AG09319 (cell line): ENCODE data around the gene ZNF227.
"Not testable (repeated sequence)": the region's sequence is repeated elsewhere in the genome, so short reads cannot be mapped to it uniquely, and the experiment has no call there.

Experiments
- DNase-seq: peaks from one replicate; pipeline ENCODE4 v3.0.0-alpha.2; 2010; ENCODE audit warnings: low read depth; ENCODE audit errors: extremely low read depth
- CTCF ChIP-seq: IDR thresholded peaks from 2 replicates; pipeline ENCODE4 v1.5.1; 2011; ENCODE audit warnings: low read depth, mild to moderate bottlenecking, inconsistent platforms, low read length, moderate library complexity

The ZNF227 gene

GRCh38 chr19:44212250-44212865 lies at the start of gene ZNF227:
Gene ZNF227 (plus strand): TSS chr19:44212532. CDS start chr19:44217793, 5,261 bp downstream.
- peak; percentile 91 for DNase-seq

GRCh38 chr19:44163789-44164188 lies 48.5 kb upstream of the ZNF227 start:
- no peak for TF ChIP-seq CTCF

More at GRCh38 chr19:44212250-44212865, at the start of gene ZNF227:
- TF ChIP-seq CTCF = no peak

GRCh38 chr19:44164327-44164672 lies 48.0 kb upstream of the ZNF227 start:
- TF ChIP-seq CTCF = no peak
- DNase-seq = no peak

More at GRCh38 chr19:44163789-44164188, 48.5 kb upstream of the ZNF227 start:
- DNase-seq = no peak

GRCh38 chr19:44164673-44165512 lies 47.4 kb upstream of the ZNF227 start, which contains the start of gene ZNF226:
Gene ZNF226 (plus strand): TSS chr19:44165100. CDS start chr19:44170081, 4,981 bp downstream.
- TF ChIP-seq CTCF = no peak
- DNase-seq = peak; percentile 97

GRCh38 chr19:44170660-44171059 lies 41.7 kb upstream of the ZNF227 start:
- not testable (repeated sequence) for DNase-seq

GRCh38 chr19:44176590-44176989 lies 35.7 kb upstream of the ZNF227 start:
- no peak for TF ChIP-seq CTCF
- DNase-seq = no peak

- no peak for TF ChIP-seq CTCF
- DNase-seq = no peak
These were observed 31.4 kb upstream of the ZNF227 start for GRCh38 chr19:44180968-44181367.
